NB4 (cell line): Measurements from ENCODE around the gene MEIS1.

Experiments
- CTCF ChIP-seq: IDR thresholded peaks from one replicate; pipeline ENCODE4 v1.5.1; 2012; ENCODE audit warnings: low read depth, low read length
- MYC ChIP-seq: IDR thresholded peaks from 2 replicates; pipeline ENCODE4 v1.6.1; 2011; ENCODE audit warnings: low read depth, low read length
- POLR2A ChIP-seq: IDR thresholded peaks from 2 replicates; pipeline ENCODE4 v1.6.1; 2011; ENCODE audit warnings: mild to moderate bottlenecking; ENCODE audit not compliant: insufficient read length; ENCODE audit errors: extremely low read depth

GRCh38 chr2:66607152-66607551 lies 172.2 kb downstream of the MEIS1 start:
- no peak for TF ChIP-seq CTCF
- TF ChIP-seq POLR2A = no peak
- no peak for TF ChIP-seq MYC
